AG10803 (cell line): ENCODE measurements around the gene ELOF1.
"Not testable (repeated sequence)": the region's sequence is repeated elsewhere in the genome, so short reads cannot be mapped to it uniquely, and the experiment has no call there.

Source experiments
- DNase-seq: peaks from one replicate; pipeline ENCODE4 v3.0.0; 2010; ENCODE audit warnings: low read depth
- H3K4me3 ChIP-seq: 2 replicates; pipeline ENCODE4 v1.5.1; 2011; ENCODE audit warnings: mild to moderate bottlenecking, low read length, control low read depth
- TF ChIP-seq, protein P1 (sequence below): conservative IDR thresholded peaks from 2 replicates; pipeline ENCODE4 v1.5.1; 2011; ENCODE audit warnings: mild to moderate bottlenecking, low read length, control low read depth, inconsistent platforms

Gene ELOF1

DNA sequence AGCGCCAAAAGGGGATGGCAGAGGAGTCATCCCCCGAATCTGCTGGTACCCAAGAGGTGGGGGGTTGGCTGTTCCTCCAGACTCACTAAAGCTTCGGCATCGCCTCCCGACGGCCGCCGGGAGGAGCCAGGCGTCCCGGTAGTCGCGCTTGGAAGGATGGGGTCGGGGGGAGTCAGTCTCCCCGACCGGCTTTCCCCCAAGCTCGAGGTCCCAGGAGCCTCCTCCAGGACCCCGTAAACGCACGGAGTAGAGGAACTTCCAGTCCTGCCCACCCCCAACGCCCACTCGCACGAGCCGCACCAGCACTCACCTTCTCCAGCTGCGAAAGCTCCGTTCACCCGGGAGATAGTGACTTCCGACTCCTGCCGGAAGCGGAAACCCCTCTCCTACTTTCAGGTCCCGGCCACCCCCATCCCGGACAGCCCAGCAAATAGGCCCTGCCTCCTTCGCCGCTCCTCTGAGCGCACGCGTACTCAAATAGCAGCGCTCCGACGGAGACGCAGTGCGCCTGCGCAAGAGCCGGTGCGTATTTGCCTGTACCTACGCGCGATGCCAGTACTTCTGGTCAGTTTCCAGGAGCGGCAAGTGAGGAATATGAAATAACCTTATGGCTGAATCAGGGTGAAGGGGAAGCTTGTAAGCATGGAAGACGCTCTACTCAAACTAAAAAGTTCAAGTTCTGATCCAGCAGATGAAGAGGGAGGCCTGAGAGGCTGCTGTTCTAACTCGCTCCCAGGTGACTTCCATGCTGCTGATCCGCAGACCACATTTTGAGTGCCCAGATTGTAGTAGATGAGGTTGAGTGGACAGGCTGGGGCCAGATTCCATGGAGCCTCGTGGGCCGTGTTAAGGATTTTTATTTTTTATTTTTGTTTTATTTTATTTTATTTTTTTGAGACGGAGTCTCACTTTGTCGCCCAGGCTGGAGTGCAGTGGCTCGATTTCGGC is at the start of gene ELOF1:
ELOF1 (minus strand) TSS at position 350 of the 948 bp plus-strand sequence. CDS start 4,883 bp downstream, outside the sequence.
- peak; percentile 97 for DNase-seq
- TF ChIP-seq, protein P1, sequence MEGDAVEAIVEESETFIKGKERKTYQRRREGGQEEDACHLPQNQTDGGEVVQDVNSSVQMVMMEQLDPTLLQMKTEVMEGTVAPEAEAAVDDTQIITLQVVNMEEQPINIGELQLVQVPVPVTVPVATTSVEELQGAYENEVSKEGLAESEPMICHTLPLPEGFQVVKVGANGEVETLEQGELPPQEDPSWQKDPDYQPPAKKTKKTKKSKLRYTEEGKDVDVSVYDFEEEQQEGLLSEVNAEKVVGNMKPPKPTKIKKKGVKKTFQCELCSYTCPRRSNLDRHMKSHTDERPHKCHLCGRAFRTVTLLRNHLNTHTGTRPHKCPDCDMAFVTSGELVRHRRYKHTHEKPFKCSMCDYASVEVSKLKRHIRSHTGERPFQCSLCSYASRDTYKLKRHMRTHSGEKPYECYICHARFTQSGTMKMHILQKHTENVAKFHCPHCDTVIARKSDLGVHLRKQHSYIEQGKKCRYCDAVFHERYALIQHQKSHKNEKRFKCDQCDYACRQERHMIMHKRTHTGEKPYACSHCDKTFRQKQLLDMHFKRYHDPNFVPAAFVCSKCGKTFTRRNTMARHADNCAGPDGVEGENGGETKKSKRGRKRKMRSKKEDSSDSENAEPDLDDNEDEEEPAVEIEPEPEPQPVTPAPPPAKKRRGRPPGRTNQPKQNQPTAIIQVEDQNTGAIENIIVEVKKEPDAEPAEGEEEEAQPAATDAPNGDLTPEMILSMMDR = peak; percentile 33
- H3K4me3 ChIP-seq = peak within 1 kb of the TSS; percentile 97

DNA sequence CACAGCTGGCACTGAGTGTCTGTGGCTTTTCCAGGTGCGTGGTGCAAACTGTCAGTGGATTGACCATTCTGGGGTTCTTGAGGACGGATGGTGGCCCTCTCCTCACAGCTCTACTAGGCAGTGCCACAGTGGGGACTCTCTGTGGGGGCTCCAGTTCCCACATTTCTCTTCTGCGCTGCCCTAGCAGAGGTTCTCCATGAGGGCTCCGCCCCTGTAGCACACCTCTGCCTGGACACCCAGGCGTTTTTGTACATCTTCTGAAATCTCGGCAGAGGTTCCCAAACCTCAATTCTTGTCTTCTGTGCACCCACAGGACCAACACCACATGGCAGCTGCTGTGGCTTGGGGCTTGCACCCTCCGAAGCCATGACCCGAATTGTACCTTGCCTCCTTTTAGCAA is 47.5 kb upstream of the ELOF1 start:
- no peak for DNase-seq
- no peak overlapping the region for H3K4me3 ChIP-seq
- TF ChIP-seq, protein P1 = no peak

DNA sequence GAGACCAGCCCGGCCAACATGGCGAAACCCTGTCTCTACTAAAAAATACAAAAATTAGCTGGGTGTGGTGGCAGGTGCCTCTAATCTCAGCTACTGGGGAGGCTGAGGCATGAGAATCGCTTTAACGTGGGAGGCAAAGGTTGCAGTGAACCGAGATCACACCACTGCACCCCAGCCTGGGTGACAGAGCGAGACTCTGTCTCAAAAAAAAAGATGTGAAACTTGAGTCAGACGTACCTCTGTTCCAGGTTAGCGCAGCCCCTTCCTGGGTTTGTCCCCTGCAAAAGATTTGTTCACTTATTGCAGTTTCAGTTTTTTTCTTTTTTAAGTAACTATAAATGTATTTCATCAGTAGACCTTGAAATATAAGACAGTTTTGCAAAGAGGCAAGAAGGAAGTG is 40.7 kb upstream of the ELOF1 start:
- DNase-seq, H3K4me3 ChIP-seq: not testable (repeated sequence)

DNA sequence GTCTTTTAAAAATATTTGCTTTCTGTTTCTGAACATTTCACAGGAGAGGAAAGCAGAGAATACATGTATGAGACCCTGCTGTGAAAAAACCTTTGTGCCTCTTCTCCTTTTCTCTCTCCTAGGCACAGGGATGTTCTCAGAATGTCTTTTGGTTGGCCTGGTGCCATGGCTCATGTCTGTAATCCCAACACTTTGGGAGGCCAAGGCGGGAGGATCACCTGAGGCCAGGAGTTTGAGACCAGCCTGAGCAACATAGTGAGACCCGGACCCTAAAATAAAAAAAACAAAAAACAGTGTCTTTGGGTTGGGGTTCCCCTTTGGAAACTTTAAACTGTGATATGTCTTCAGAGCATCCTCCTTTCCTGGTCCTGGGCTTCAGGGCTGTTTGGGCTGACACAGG is 39.7 kb upstream of the ELOF1 start:
- DNase-seq = no peak
- no peak overlapping the region; the same call in 1 of the 2 replicates for H3K4me3 ChIP-seq
- TF ChIP-seq, protein P1 = no peak

DNA sequence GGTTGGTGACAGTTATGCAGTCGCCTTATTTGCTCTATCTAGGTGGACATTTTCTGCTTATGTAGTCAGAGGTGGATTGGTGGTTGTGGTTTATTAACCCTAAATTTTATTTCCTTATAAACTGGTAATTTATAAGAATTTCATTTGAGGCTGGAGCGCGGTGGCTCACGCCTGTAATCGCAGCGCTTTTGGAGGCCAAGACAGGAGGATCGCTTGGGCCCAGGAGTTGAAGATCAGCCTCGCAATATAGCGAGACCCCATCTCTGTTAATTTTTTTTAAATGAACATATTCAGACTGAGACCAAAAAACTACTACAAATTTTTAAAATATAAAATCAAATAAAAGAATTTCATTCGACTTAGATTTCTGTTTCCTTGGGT is 39.1 kb upstream of the ELOF1 start:
- TF ChIP-seq, protein P1 = no peak
- H3K4me3 ChIP-seq = peak overlapping the region; percentile 95
- DNase-seq = peak; percentile 26

DNA sequence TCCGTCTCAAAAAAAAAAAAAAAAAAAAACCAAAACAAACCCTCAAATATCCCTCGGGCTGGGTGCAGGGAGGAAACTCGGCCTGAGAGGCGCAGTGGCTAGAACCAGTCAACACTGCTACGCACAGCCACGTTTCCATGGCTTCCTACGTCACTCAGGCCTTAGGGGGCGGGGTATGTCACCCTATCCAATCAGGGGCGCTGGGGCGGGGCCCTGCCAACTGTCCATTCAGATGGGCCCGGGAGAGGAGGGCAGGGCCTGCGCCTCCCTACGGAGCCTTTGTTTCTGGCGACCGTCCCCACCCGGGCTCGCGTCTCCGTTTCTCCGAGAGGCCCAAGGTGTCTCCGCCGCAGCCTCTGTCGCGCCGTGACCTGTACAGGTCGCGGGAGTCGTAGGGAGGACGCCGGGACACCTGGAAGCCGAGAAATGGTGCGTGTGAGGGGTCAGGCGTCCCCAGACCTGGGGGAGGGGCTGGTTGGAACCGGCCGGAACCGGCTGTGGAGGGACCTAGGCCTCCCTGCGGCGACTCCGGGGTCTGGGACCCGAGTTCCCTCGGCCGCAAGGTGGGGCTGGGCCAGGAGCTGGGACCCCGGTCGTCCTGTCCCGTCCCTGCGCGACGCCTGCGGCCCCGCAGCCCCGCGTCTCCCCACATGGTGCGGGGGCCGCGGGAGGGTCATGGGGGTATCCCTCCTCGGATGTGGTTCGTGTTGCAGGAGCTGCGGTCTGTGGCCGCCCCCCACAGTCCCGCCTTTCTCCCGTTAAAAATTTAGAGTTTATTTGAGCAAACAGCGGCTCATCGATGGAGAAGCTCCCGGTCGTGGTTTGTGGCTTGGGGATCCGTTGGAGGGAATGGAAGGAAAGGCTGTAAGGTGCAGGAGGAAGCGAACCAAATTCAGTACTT is 38.4 kb upstream of the ELOF1 start, which contains the start of gene ZNF627:
ZNF627 (plus strand) TSS at position 282 of the 901 bp plus-strand sequence; CDS start at position 427, 145 bp downstream.
- TF ChIP-seq, protein P1 = peak; percentile 26
- peak within 1 kb of the TSS; percentile 95 for H3K4me3 ChIP-seq

DNA sequence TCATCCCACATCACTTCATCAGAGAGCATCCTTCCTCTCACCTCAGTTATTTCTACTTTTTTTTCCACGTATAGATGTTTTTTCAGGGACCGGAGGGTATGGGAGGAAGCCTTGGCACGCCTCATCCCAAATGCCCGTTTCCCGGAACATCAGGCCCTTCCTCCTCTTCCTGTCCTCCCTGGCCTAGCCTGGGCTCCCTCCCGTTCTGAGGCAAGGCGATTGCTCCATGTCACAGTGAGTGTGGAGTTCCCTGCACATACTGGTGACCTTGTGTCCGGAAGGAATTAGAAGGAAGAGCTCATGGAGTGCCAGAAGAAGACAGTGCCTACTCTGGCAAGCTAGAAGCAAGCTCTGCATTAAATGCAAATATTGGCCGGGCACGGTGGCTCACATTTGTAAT is 37.1 kb upstream of the ELOF1 start:
- TF ChIP-seq, protein P1 = no peak
- no peak for DNase-seq
- H3K4me3 ChIP-seq = no peak overlapping the region

More for the DNA sequence above, 38.4 kb upstream of the ELOF1 start, which contains the start of gene ZNF627:
- DNase-seq = peak; percentile 98
